SK-N-SH treated with all-trans-retinoic acid at 6 μM for 48 hours (cell line): ENCODE data around the gene FCER2.

Source experiments
- ARNTL ChIP-seq: fragments of 450-650 bp; formaldehyde crosslinking; IDR thresholded peaks from 2 replicates; pipeline ENCODE4 v1.5.0; 2020; ENCODE audit warnings: low read depth, mild to moderate bottlenecking, moderate library complexity, borderline replicate concordance
- ESRRG ChIP-seq: fragments of 250-450 bp; sonication (Bioruptor Pico); IDR thresholded peaks from 2 replicates; pipeline ENCODE4 v1.6.1; 2021; ENCODE audit warnings: mild to moderate bottlenecking
- TOX ChIP-seq: fragments of 250-450 bp; sonication (Bioruptor Pico); IDR thresholded peaks from 2 replicates; pipeline ENCODE4 v1.8.0; 2021; ENCODE audit warnings: mild to moderate bottlenecking, moderate library complexity, borderline replicate concordance
- ZFP3 ChIP-seq: fragments of 250-450 bp; sonication (Bioruptor Pico); IDR thresholded peaks from 2 replicates; pipeline ENCODE4 v1.5.0; 2020; ENCODE audit warnings: mild to moderate bottlenecking, moderate library complexity
- ZFP30 ChIP-seq: fragments of 450-650 bp; formaldehyde crosslinking; IDR thresholded peaks from 2 replicates; pipeline ENCODE4 v1.5.0; 2022; ENCODE audit warnings: mild to moderate bottlenecking, moderate library complexity
- ZNF8 ChIP-seq: fragments of 450-650 bp; formaldehyde crosslinking; IDR thresholded peaks from 2 replicates; pipeline ENCODE4 v1.5.0; 2020; ENCODE audit warnings: mild to moderate bottlenecking, moderate library complexity

GRCh38 chr19:7701049-7701653, 780 bp downstream of the FCER2 start:
- no peak for TF ChIP-seq TOX (CRISPR knock-in tag)
- TF ChIP-seq ZFP3 (CRISPR knock-in tag): no peak
- TF ChIP-seq ZNF8: no peak
- TF ChIP-seq ZFP30: no peak
- no peak for TF ChIP-seq ARNTL (CRISPR knock-in tag)
- no peak for TF ChIP-seq ESRRG (CRISPR knock-in tag)
